Testis (tissue), 2 donors: ENCODE measurements around the gene ADH1C.

ENCODE experiments used
- POLR2A ChIP-seq: fragments of 450-650 bp; IDR thresholded peaks from one replicate; pipeline ENCODE4 v1.6.1; 2017; ENCODE audit warnings: antibody characterized with exemption, mild to moderate bottlenecking, moderate library complexity
- TF ChIP-seq, protein P1 (sequence below), 3 experiments: fragments of 450-650 bp in 2 of 3; fragments of 200-600 bp in 1 of 3; sonication (generic) in 1 of 3; IDR thresholded peaks; one replicate each; pipeline ENCODE4 v1.5.1; 2016 to 2019; ENCODE audit warnings: antibody characterized with exemption in 3 of 3, mild to moderate bottlenecking in 2 of 3, moderate library complexity in 1 of 3

GRCh38 chr4:99314211-99314610 lies 38.3 kb downstream of the ADH1C start:
- TF ChIP-seq, protein P1, sequence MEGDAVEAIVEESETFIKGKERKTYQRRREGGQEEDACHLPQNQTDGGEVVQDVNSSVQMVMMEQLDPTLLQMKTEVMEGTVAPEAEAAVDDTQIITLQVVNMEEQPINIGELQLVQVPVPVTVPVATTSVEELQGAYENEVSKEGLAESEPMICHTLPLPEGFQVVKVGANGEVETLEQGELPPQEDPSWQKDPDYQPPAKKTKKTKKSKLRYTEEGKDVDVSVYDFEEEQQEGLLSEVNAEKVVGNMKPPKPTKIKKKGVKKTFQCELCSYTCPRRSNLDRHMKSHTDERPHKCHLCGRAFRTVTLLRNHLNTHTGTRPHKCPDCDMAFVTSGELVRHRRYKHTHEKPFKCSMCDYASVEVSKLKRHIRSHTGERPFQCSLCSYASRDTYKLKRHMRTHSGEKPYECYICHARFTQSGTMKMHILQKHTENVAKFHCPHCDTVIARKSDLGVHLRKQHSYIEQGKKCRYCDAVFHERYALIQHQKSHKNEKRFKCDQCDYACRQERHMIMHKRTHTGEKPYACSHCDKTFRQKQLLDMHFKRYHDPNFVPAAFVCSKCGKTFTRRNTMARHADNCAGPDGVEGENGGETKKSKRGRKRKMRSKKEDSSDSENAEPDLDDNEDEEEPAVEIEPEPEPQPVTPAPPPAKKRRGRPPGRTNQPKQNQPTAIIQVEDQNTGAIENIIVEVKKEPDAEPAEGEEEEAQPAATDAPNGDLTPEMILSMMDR (IDR thresholded peaks at IDR 0.05), result no peak
- no peak for TF ChIP-seq POLR2A
